Measurements from ENCODE around the gene JCAD.
"Not testable (repeated sequence)": the region's sequence is repeated elsewhere in the genome, so short reads cannot be mapped to it uniquely, and the experiment has no call there.

JCAD gene

GRCh38 chr10:30028006-30028737 is 31.2 kb downstream of the JCAD start:
- no peak overlapping the region for H3K27ac ChIP-seq
- DNase-seq (ENCODE audit: low read depth, low spot score) = no peak

- no peak overlapping the region for H3K27ac ChIP-seq
Measured at GRCh38 chr10:30027057-30028005, 32.1 kb downstream of the JCAD start.

GRCh38 chr10:30026578-30026977 is 32.8 kb downstream of the JCAD start:
- H3K27ac ChIP-seq = no peak overlapping the region
- DNase-seq (ENCODE audit: low read depth, low spot score) = no peak

More at GRCh38 chr10:30027057-30028005, 32.1 kb downstream of the JCAD start:
- DNase-seq (ENCODE audit: low read depth, low spot score) = no peak

GRCh38 chr10:30026080-30026479 is 33.3 kb downstream of the JCAD start:
- H3K27ac ChIP-seq = no peak overlapping the region
- no peak for DNase-seq (ENCODE audit: low read depth, low spot score)

GRCh38 chr10:30025428-30025827 is 34.0 kb downstream of the JCAD start:
- DNase-seq (ENCODE audit: low read depth, low spot score); H3K27ac ChIP-seq: not testable (repeated sequence)

- DNase-seq (ENCODE audit: low read depth, low spot score) = no peak
- H3K27ac ChIP-seq = no peak overlapping the region
Measured at GRCh38 chr10:30022590-30022989, 36.8 kb downstream of the JCAD start.

GRCh38 chr10:30019468-30019867 is 39.9 kb downstream of the JCAD start:
- DNase-seq (ENCODE audit: low read depth, low spot score) = no peak
- no peak overlapping the region for H3K27ac ChIP-seq

- DNase-seq (ENCODE audit: low read depth, low spot score) = no peak
- H3K27ac ChIP-seq = no peak overlapping the region
Measured at GRCh38 chr10:30018496-30018895, 40.9 kb downstream of the JCAD start.

- no peak for DNase-seq (ENCODE audit: low read depth, low spot score)
- no peak overlapping the region for H3K27ac ChIP-seq
Measured at GRCh38 chr10:30017966-30018365, 41.4 kb downstream of the JCAD start.

- no peak overlapping the region for H3K27ac ChIP-seq
- DNase-seq (ENCODE audit: low read depth, low spot score) = no peak
Measured at GRCh38 chr10:30017556-30017955, 41.8 kb downstream of the JCAD start.

- no peak overlapping the region for H3K27ac ChIP-seq
- no peak for DNase-seq (ENCODE audit: low read depth, low spot score)
Measured at GRCh38 chr10:30014511-30014910, 44.9 kb downstream of the JCAD start.

- no peak overlapping the region for H3K27ac ChIP-seq
Measured at GRCh38 chr10:30013757-30014156, 45.6 kb downstream of the JCAD start.

GRCh38 chr10:30011956-30012647 is 47.3 kb downstream of the JCAD start:
- no peak overlapping the region for H3K27ac ChIP-seq
- no peak for DNase-seq (ENCODE audit: low read depth, low spot score)

More at GRCh38 chr10:30013757-30014156, 45.6 kb downstream of the JCAD start:
- no peak for DNase-seq (ENCODE audit: low read depth, low spot score)

- no peak for DNase-seq (ENCODE audit: low read depth, low spot score)
- no peak overlapping the region for H3K27ac ChIP-seq
Measured at GRCh38 chr10:30011396-30011795, 48.0 kb downstream of the JCAD start.

GRCh38 chr10:30007406-30007805 is 52.0 kb downstream of the JCAD start:
- no peak overlapping the region for H3K27ac ChIP-seq
- no peak for DNase-seq (ENCODE audit: low read depth, low spot score)

- DNase-seq (ENCODE audit: low read depth, low spot score) = no peak
Measured at GRCh38 chr10:30006410-30006809, 53.0 kb downstream of the JCAD start.

GRCh38 chr10:30005116-30005515 is 54.3 kb downstream of the JCAD start:
- DNase-seq (ENCODE audit: low read depth, low spot score); H3K27ac ChIP-seq: not testable (repeated sequence)

More at GRCh38 chr10:30006410-30006809, 53.0 kb downstream of the JCAD start:
- no peak overlapping the region for H3K27ac ChIP-seq

GRCh38 chr10:30002426-30003266 is 56.7 kb downstream of the JCAD start:
- peak; percentile 31 for DNase-seq (ENCODE audit: low read depth, low spot score)

GRCh38 chr10:30000802-30001571 is 58.4 kb downstream of the JCAD start:
- no peak overlapping the region for H3K27ac ChIP-seq
- DNase-seq (ENCODE audit: low read depth, low spot score) = no peak

More at GRCh38 chr10:30002426-30003266, 56.7 kb downstream of the JCAD start:
- H3K27ac ChIP-seq = no peak overlapping the region
